ENCODE measurements around the gene NHS.

- TF ChIP-seq CTCF (IDR thresholded peaks at IDR 0.05), result no peak
- no peak for TF ChIP-seq POLR2A (IDR thresholded peaks at IDR 0.05)
Measured at GRCh38 chrX:17497193-17497592, 122.2 kb downstream of the NHS start.

Measured in thyroid gland (tissue), 4 donors.